HepG2 (cell line): ENCODE data around the gene GGA1. TPM values are rescaled to one million over a fixed set of nuclear protein-coding genes. Genes with fewer than 3 reads are reported as not detected.

ENCODE experiments used
- ATM ChIP-seq: fragments of 450-650 bp; IDR thresholded peaks from 2 replicates; pipeline ENCODE4 v1.7.1; 2017; ENCODE audit warnings: mild to moderate bottlenecking, borderline replicate concordance
- ERF ChIP-seq: IDR thresholded peaks from 2 replicates; pipeline ENCODE4 v1.6.1; 2018; ENCODE audit warnings: missing biosample characterization, missing genetic modification reagents
- FOXK1 ChIP-seq: sonication (generic); formaldehyde crosslinking; IDR thresholded peaks from 2 replicates; pipeline ENCODE4 v1.4.0; 2020; ENCODE audit warnings: low read depth, missing genetic modification reagents, borderline replicate concordance
- GATAD2A ChIP-seq: IDR thresholded peaks from 2 replicates; pipeline ENCODE4 v1.6.1; 2016
- KDM6A ChIP-seq: IDR thresholded peaks from 2 replicates; pipeline ENCODE4 v1.6.1; 2016; ENCODE audit warnings: low read depth
- MEIS2 ChIP-seq: sonication (generic); formaldehyde crosslinking; IDR thresholded peaks from 2 replicates; pipeline ENCODE4 v1.9.0; 2021; ENCODE audit warnings: mild to moderate bottlenecking, missing genetic modification reagents
- MXD4 ChIP-seq: IDR thresholded peaks from 2 replicates; pipeline ENCODE4 v1.6.1; 2016; ENCODE audit warnings: mild to moderate bottlenecking, missing biosample characterization, missing genetic modification reagents
- PAWR ChIP-seq: sonication (generic); formaldehyde crosslinking; IDR thresholded peaks from 2 replicates; pipeline ENCODE4 v1.4.0; 2020; ENCODE audit warnings: missing genetic modification reagents, mild to moderate bottlenecking, borderline replicate concordance
- PPARG ChIP-seq: conservative IDR thresholded peaks from 2 replicates; pipeline ENCODE4 v1.6.1; 2016; ENCODE audit warnings: missing biosample characterization, missing genetic modification reagents
- RFX3 ChIP-seq: IDR thresholded peaks from 2 replicates; pipeline ENCODE4 v1.6.1; 2016; ENCODE audit warnings: missing biosample characterization, missing genetic modification reagents
- RXRB ChIP-seq: IDR thresholded peaks from 2 replicates; pipeline ENCODE4 v1.6.1; 2016; ENCODE audit warnings: borderline replicate concordance, missing genetic modification reagents, missing compliant biosample characterization
- SALL1 ChIP-seq: sonication (generic); formaldehyde crosslinking; IDR thresholded peaks from 2 replicates; pipeline ENCODE4 v1.8.0; 2022; ENCODE audit warnings: mild to moderate bottlenecking, missing genetic modification reagents
- SPEN ChIP-seq: sonication (generic); formaldehyde crosslinking; IDR thresholded peaks from 2 replicates; pipeline ENCODE4 v1.5.1; 2020; ENCODE audit warnings: low read depth, mild to moderate bottlenecking, missing genetic modification reagents
- TARDBP ChIP-seq: sonication (generic); formaldehyde crosslinking; IDR thresholded peaks from 2 replicates; pipeline ENCODE4 v1.8.0; 2022; ENCODE audit warnings: mild to moderate bottlenecking, missing genetic modification reagents
- THAP11 ChIP-seq: IDR thresholded peaks from 2 replicates; pipeline ENCODE4 v1.6.1; 2016; ENCODE audit warnings: missing biosample characterization, missing genetic modification reagents
- ZIK1 ChIP-seq: sonication (generic); formaldehyde crosslinking; IDR thresholded peaks from 2 replicates; pipeline ENCODE4 v1.5.0; 2020; ENCODE audit warnings: mild to moderate bottlenecking, low read depth, missing genetic modification reagents, borderline replicate concordance
- ZNF572 ChIP-seq: sonication (generic); formaldehyde crosslinking; IDR thresholded peaks from 2 replicates; pipeline ENCODE4 v1.5.1; 2020; ENCODE audit warnings: mild to moderate bottlenecking, missing genetic modification reagents
- ZNF737 ChIP-seq: sonication (generic); formaldehyde crosslinking; IDR thresholded peaks from 2 replicates; pipeline ENCODE4 v1.5.0; 2020; ENCODE audit warnings: missing genetic modification reagents, mild to moderate bottlenecking, borderline replicate concordance
- ZNF850 ChIP-seq: sonication (generic); formaldehyde crosslinking; conservative IDR thresholded peaks from 2 replicates; pipeline ENCODE4 v1.9.0; 2021; ENCODE audit warnings: mild to moderate bottlenecking, missing genetic modification reagents
- polyA plus RNA-seq, 8 experiments: library from polyadenylated mRNA; depleted of rRNA in 3 of 8; stranded (reverse) in 7 of 8; unstranded in 1 of 8; fragments of >200 nt; fragmentation: Illumina TruSeq in 4 of 8; extraction: Trizol in 4 of 8; gene quantifications; 2 replicates each; pipeline versions ENCODE4 v1.2.1 to v1.2.3, GENCODE V29; 2011 to 2016; ENCODE audit warnings: low read depth in 4 of 8, missing spikeins in 1 of 8, mixed read lengths in 1 of 8; ENCODE audit not compliant: insufficient read depth in 1 of 8
- total RNA-seq, 5 experiments: library from RNA; depleted of rRNA; stranded (reverse); fragments of >200 nt; fragmentation: Illumina TruSeq; extraction: Trizol; gene quantifications; 2 replicates each; pipeline ENCODE4 v1.2.3, GENCODE V29; 2016; ENCODE audit warnings: low read depth in 1 of 5
- TF ChIP-seq, protein P1 (sequence below): sonication (generic); formaldehyde crosslinking; IDR thresholded peaks from 2 replicates; pipeline ENCODE4 v1.9.0; 2022; ENCODE audit warnings: low read depth, missing genetic modification reagents
- TF ChIP-seq, protein P2 (sequence below): IDR thresholded peaks from 2 replicates; pipeline ENCODE4 v1.6.1; 2016
- TF ChIP-seq, protein P3 (sequence below): sonication (generic); formaldehyde crosslinking; IDR thresholded peaks from 2 replicates; pipeline ENCODE4 v1.4.0; 2020; ENCODE audit warnings: missing genetic modification reagents
- TF ChIP-seq, protein P4 (sequence below): sonication (generic); formaldehyde crosslinking; IDR thresholded peaks from 2 replicates; pipeline ENCODE4 v1.5.1; 2020; ENCODE audit warnings: mild to moderate bottlenecking, moderate library complexity, missing genetic modification reagents
- TF ChIP-seq, protein P5 (sequence below): sonication (generic); IDR thresholded peaks from 2 replicates; pipeline ENCODE4 v1.6.1; 2016; ENCODE audit warnings: low read depth, borderline replicate concordance

Gene GGA1
- total and polyA plus RNA-seq, 2 of the 13 experiments (the other 11 are each of a cell fraction or from before 2014, with no cell fraction given): 29.1 to 87.2 TPM

DNA sequence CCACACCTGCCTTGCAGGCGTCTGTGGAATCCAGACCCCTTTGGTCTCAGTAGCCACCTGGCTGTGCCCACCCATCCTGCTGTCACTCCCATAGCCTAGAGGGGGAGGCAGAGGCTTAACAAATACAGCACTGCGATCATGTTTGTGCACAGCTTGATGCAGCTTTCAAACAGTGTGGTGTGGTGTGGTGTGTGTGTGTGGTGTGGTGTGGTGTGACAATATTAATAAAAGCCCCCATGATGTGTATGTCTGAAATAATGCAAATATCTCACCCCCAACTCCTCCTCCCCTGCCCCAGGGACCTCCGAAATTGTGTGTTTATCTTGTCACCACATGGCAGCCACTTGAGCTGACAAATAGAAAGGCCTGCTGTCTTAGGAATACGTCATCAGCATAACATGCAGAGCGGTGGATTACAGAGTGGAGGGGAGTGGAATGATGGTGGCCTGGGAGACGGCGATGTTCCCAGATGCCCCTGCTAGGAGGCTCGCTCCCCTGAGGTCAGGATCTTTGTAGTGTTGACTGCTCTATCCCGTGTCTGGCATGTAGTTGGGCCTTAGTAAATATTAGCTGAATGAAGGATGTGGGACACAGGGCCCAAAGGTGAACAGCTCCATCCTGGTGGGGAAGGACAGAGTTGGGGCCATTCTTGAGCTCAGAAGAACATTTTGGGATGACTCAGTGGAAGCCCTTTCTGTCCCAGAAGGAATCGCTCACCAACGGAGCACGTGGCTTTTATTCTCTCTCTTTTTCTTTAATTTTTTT, 52.7 kb downstream of the GGA1 start (continued):
- 0 out of 2 replicates have a peak, but pooled peaks have one; percentile 57 for TF ChIP-seq TARDBP (CRISPR knock-in tag)
- TF ChIP-seq GATAD2A (CRISPR knock-in tag): peak; percentile 73
- no peak for TF ChIP-seq ZIK1
- TF ChIP-seq ATM: no peak
- TF ChIP-seq KDM6A (CRISPR knock-in tag): peak; percentile 66
- TF ChIP-seq RFX3 (CRISPR knock-in tag): no peak
- TF ChIP-seq, protein P1, sequence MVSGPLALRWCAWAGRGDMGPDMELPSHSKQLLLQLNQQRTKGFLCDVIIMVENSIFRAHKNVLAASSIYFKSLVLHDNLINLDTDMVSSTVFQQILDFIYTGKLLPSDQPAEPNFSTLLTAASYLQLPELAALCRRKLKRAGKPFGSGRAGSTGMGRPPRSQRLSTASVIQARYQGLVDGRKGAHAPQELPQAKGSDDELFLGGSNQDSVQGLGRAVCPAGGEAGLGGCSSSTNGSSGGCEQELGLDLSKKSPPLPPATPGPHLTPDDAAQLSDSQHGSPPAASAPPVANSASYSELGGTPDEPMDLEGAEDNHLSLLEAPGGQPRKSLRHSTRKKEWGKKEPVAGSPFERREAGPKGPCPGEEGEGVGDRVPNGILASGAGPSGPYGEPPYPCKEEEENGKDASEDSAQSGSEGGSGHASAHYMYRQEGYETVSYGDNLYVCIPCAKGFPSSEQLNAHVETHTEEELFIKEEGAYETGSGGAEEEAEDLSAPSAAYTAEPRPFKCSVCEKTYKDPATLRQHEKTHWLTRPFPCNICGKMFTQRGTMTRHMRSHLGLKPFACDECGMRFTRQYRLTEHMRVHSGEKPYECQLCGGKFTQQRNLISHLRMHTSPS (CRISPR knock-in tag): 0 out of 2 replicates have a peak, but pooled peaks have one; percentile 22
- TF ChIP-seq PPARG (CRISPR knock-in tag): peak; percentile 62
- 0 out of 2 replicates have a peak, but pooled peaks have one; percentile 33 for TF ChIP-seq MEIS2 (CRISPR knock-in tag)
- peak; percentile 59; the same call in 1 of the 2 replicates for TF ChIP-seq SPEN (CRISPR knock-in tag)
- 0 out of 2 replicates have a peak, but pooled peaks have one; percentile 46 for TF ChIP-seq ERF (CRISPR knock-in tag)
- TF ChIP-seq, protein P2, sequence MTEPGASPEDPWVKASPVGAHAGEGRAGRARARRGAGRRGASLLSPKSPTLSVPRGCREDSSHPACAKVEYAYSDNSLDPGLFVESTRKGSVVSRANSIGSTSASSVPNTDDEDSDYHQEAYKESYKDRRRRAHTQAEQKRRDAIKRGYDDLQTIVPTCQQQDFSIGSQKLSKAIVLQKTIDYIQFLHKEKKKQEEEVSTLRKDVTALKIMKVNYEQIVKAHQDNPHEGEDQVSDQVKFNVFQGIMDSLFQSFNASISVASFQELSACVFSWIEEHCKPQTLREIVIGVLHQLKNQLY (CRISPR knock-in tag): 0 out of 2 replicates have a peak, but pooled peaks have one; percentile 23
- TF ChIP-seq ZNF850 (CRISPR knock-in tag): no peak
- TF ChIP-seq ZNF737 (CRISPR knock-in tag): no peak
- TF ChIP-seq, protein P3, sequence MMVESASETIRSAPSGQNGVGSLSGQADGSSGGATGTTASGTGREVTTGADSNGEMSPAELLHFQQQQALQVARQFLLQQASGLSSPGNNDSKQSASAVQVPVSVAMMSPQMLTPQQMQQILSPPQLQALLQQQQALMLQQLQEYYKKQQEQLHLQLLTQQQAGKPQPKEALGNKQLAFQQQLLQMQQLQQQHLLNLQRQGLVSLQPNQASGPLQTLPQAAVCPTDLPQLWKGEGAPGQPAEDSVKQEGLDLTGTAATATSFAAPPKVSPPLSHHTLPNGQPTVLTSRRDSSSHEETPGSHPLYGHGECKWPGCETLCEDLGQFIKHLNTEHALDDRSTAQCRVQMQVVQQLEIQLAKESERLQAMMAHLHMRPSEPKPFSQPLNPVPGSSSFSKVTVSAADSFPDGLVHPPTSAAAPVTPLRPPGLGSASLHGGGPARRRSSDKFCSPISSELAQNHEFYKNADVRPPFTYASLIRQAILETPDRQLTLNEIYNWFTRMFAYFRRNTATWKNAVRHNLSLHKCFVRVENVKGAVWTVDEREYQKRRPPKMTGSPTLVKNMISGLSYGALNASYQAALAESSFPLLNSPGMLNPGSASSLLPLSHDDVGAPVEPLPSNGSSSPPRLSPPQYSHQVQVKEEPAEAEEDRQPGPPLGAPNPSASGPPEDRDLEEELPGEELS: peak; percentile 58
- peak; percentile 87 for TF ChIP-seq RXRB (CRISPR knock-in tag)
- TF ChIP-seq MXD4: 0 out of 2 replicates have a peak, but pooled peaks have one; percentile 43
- peak; percentile 45; the same call in 1 of the 2 replicates for TF ChIP-seq THAP11 (CRISPR knock-in tag)
- TF ChIP-seq PAWR (CRISPR knock-in tag): no peak
- no peak for TF ChIP-seq ZNF572 (CRISPR knock-in tag)
- TF ChIP-seq, protein P4, sequence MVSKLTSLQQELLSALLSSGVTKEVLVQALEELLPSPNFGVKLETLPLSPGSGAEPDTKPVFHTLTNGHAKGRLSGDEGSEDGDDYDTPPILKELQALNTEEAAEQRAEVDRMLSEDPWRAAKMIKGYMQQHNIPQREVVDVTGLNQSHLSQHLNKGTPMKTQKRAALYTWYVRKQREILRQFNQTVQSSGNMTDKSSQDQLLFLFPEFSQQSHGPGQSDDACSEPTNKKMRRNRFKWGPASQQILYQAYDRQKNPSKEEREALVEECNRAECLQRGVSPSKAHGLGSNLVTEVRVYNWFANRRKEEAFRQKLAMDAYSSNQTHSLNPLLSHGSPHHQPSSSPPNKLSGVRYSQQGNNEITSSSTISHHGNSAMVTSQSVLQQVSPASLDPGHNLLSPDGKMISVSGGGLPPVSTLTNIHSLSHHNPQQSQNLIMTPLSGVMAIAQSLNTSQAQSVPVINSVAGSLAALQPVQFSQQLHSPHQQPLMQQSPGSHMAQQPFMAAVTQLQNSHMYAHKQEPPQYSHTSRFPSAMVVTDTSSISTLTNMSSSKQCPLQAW (CRISPR knock-in tag): peak; percentile 59; the same call in 1 of the 2 replicates
- TF ChIP-seq FOXK1 (CRISPR knock-in tag): peak; percentile 54; the same call in 1 of the 2 replicates
- TF ChIP-seq SALL1 (CRISPR knock-in tag): peak; percentile 66
- TF ChIP-seq, protein P5, sequence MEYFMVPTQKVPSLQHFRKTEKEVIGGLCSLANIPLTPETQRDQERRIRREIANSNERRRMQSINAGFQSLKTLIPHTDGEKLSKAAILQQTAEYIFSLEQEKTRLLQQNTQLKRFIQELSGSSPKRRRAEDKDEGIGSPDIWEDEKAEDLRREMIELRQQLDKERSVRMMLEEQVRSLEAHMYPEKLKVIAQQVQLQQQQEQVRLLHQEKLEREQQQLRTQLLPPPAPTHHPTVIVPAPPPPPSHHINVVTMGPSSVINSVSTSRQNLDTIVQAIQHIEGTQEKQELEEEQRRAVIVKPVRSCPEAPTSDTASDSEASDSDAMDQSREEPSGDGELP: no peak; the same call in 1 of the 2 replicates
